Ovary (tissue), 9 donors: ENCODE data around the gene FAS. TPM values are rescaled to one million over a fixed set of nuclear protein-coding genes. Genes with fewer than 3 reads are reported as not detected.

Experiments used
- DNase-seq, 5 donors: peaks; one replicate each; pipeline ENCODE4 v3.0.0-alpha.2; 2019 to 2020
- H3K27ac ChIP-seq, 2 donors: fragments of 200-600 bp; one replicate each; pipeline versions ENCODE4 v1.5.1 to v1.8.0; 2019 to 2022
- H3K27me3 ChIP-seq: fragments of 200-600 bp; one replicate; pipeline ENCODE4 v1.8.0; 2022
- H3K36me3 ChIP-seq: fragments of 200-600 bp; sonication (generic); one replicate; pipeline ENCODE4 v1.5.1; 2019
- H3K4me1 ChIP-seq: one replicate; pipeline ENCODE4 v1.8.1; 2013; ENCODE audit warnings: mild to moderate bottlenecking, moderate library complexity; ENCODE audit not compliant: insufficient read depth
- H3K4me3 ChIP-seq: fragments of 200-600 bp; sonication (generic); one replicate; pipeline ENCODE4 v1.5.1; 2017
- H3K9me3 ChIP-seq, 2 donors: fragments of 200-600 bp in 1 of 2; sonication (generic) in 1 of 2; one replicate each; pipeline versions ENCODE4 v1.5.1 to v1.8.1; 2013 to 2019; ENCODE audit warnings: mild to moderate bottlenecking in 1 of 2, moderate library complexity in 1 of 2
- CTCF ChIP-seq, 3 donors: fragments of 450-650 bp in 2 of 3; fragments of 200-600 bp in 1 of 3; IDR thresholded peaks; one replicate each; pipeline versions ENCODE4 v1.5.1 to v1.8.0; 2016 to 2022; ENCODE audit warnings: antibody characterized with exemption in 3 of 3, mild to moderate bottlenecking in 1 of 3
- EP300 ChIP-seq: sonication (generic); formaldehyde crosslinking; IDR thresholded peaks from one replicate; pipeline ENCODE4 v1.6.1; 2017; ENCODE audit warnings: antibody characterized with exemption
- POLR2A ChIP-seq: fragments of 450-650 bp; IDR thresholded peaks from one replicate; pipeline ENCODE4 v1.6.1; 2017; ENCODE audit warnings: antibody characterized with exemption, mild to moderate bottlenecking, moderate library complexity
- WGBS, 3 donors: extraction: QIAGEN DNeasy Blood & Tissue Kit in 1 of 3; methylation state at CpG; one replicate each; pipeline versions ENCODE4 v1.1.5 to v1.1.7; 2013 to 2017; 5-methylcytosine and 5-hydroxymethylcytosine counted together
- intact Hi-C, 4 donors: fragments of 100-400 bp; cut with DNase I; formaldehyde crosslinking; loops; one replicate each; pipeline versions ENCODE4 v1.11.0 to v1.15.1; 2022 to 2023
- polyA plus RNA-seq, 2 donors: library from polyadenylated mRNA; stranded (reverse); fragments of 200-250 nt in 1 of 2; fragments of 350-450 nt in 1 of 2; fragmentation: Illumina TruSeq in 1 of 2; extraction: RNeasy Lipid Tissue Mini Kit (QIAGEN cat#74804) in 1 of 2; gene quantifications; one replicate each; pipeline ENCODE4 v1.2.3, GENCODE V29; 2013 to 2014
- total RNA-seq, 7 donors: library from RNA; depleted of rRNA in 2 of 7; stranded (reverse); fragments of >200 nt in 2 of 7; fragmentation: NEBNext Ultra II Directional in 3 of 7; extraction: Animal tissue kit (Norgen Biotek cat#: 25700) in 3 of 7; gene quantifications; one replicate each; pipeline versions ENCODE4 v1.1.0 to v1.2.4, GENCODE V29; 2016 to 2023
- donor health status: DM: no; HTN: no; CAD: no; lungs with moderate emphysema.
- donor health status: DM: no; HTN: no; CAD: no.
- donor health status: Bipolar disorder and iron deficiency.
- donor health status: DM: yes; HTN: yes; CAD: no.
- donor health status: DM: no; HTN: no; CAD: no.
- donor health status: DM: yes; HTN: yes; CAD: no.

FAS gene
- total and polyA plus RNA-seq, 9 donors = 33.1 to 75.9 (median 43.5) TPM

GRCh38 chr10:88960802-88961201 is 29.8 kb upstream of the FAS start:
- no peak for DNase-seq
- Histone ChIP-seq H3K4me1 (peaks cover 4% of the 10 kb centered on the region), H3K36me3 (no peaks in the 10 kb centered on the region), H3K27ac (no peak overlapping the region), H3K4me3 (no peak overlapping the region), H3K27me3 (no peaks in the 10 kb centered on the region), H3K9me3 (no peaks in the 10 kb centered on the region)
- TF ChIP-seq EP300 (no peak), POLR2A (no peak), CTCF (IDR thresholded peaks at IDR 0.05) (no peak)
- WGBS, 3 donors = 98 to 100% (median 98%) methylated on average over 1 of the region's 1 CpG
- intact Hi-C loops = no loop called here

GRCh38 chr10:88961266-88961665 is 29.3 kb upstream of the FAS start:
- Histone ChIP-seq H3K27ac (no peak overlapping the region), H3K4me3 (no peak overlapping the region), H3K36me3 (no peaks in the 10 kb centered on the region), H3K9me3 (no peaks in the 10 kb centered on the region), H3K27me3 (no peaks in the 10 kb centered on the region), H3K4me1 (peaks cover 6% of the 10 kb centered on the region)
- TF ChIP-seq POLR2A (no peak), EP300 (no peak), CTCF (IDR thresholded peaks at IDR 0.05) (no peak)
- intact Hi-C loops = no loop called here
- DNase-seq = no peak

- Histone ChIP-seq H3K36me3 (no peaks in the 10 kb centered on the region), H3K4me3 (no peak overlapping the region), H3K27ac (no peak overlapping the region), H3K27me3 (no peaks in the 10 kb centered on the region), H3K4me1 (peaks cover 8% of the 10 kb centered on the region), H3K9me3 (no peaks in the 10 kb centered on the region)
- intact Hi-C loops = no loop called here
- TF ChIP-seq EP300 = no peak
- no peak for TF ChIP-seq POLR2A
- TF ChIP-seq CTCF (IDR thresholded peaks at IDR 0.05) = no peak
- no peak for DNase-seq
- WGBS, 3 donors = 80 to 81% (median 80%) methylated on average over 2 of the region's 2 CpGs
These were observed 28.3 kb upstream of the FAS start for GRCh38 chr10:88962336-88962735.

- Histone ChIP-seq H3K4me3 (no peak overlapping the region), H3K36me3 (no peaks in the 10 kb centered on the region), H3K9me3 (no peaks in the 10 kb centered on the region), H3K27me3 (no peaks in the 10 kb centered on the region), H3K4me1 (peaks cover 8% of the 10 kb centered on the region), H3K27ac (no peak overlapping the region)
- TF ChIP-seq CTCF (IDR thresholded peaks at IDR 0.05) = no peak
- TF ChIP-seq POLR2A = no peak
- no peak for TF ChIP-seq EP300
- intact Hi-C loops = no loop called here
- 88 to 93% (median 92%) methylated on average over 2 of the region's 2 CpGs for WGBS, 3 donors
- DNase-seq = no peak
These were observed 27.3 kb upstream of the FAS start for GRCh38 chr10:88963318-88963717.

- no peaks in the 10 kb centered on the region for H3K36me3 ChIP-seq
- H3K4me1 ChIP-seq = peaks cover 10% of the 10 kb centered on the region
- intact Hi-C loops = no loop called here
- H3K27ac ChIP-seq = no peak overlapping the region
- 64 to 76% (median 75%) methylated on average over 1 of the region's 1 CpG for WGBS, 3 donors
- DNase-seq = no peak
- H3K4me3 ChIP-seq = no peak overlapping the region
- no peaks in the 10 kb centered on the region for H3K9me3 ChIP-seq
- TF ChIP-seq EP300 (no peak), POLR2A (no peak), CTCF (IDR thresholded peaks at IDR 0.05) (no peak)
- no peaks in the 10 kb centered on the region for H3K27me3 ChIP-seq
These were observed 26.2 kb upstream of the FAS start for GRCh38 chr10:88964360-88964759.
